BLaER1 treated with 17β-estradiol and CSF1 and Interleukin-3, amounts not matched to agents 10 nM and 100 nM (cell line): Measurements from ENCODE around the gene RNF167.

ENCODE experiments used
- H3K27ac ChIP-seq, 11 experiments: shearing (Covaris generic); formaldehyde crosslinking; 2 replicates each; pipeline ENCODE4 v1.8.1; 2022
- H3K27me3 ChIP-seq, 11 experiments: shearing (Covaris generic); formaldehyde crosslinking; 2 replicates each; pipeline ENCODE4 v1.8.1; 2022
- H3K36me3 ChIP-seq, 11 experiments: shearing (Covaris generic); formaldehyde crosslinking; 2 replicates each; pipeline ENCODE4 v1.8.1; 2022
- H3K4me1 ChIP-seq, 10 experiments: shearing (Covaris generic); formaldehyde crosslinking; 2 replicates each; pipeline ENCODE4 v1.8.1; 2022
- H3K4me2 ChIP-seq, 11 experiments: shearing (Covaris generic); formaldehyde crosslinking; 2 replicates each; pipeline ENCODE4 v1.8.1; 2022
- H3K4me3 ChIP-seq, 10 experiments: shearing (Covaris generic); formaldehyde crosslinking; 2 replicates each; pipeline ENCODE4 v1.8.1; 2022
- H3K9ac ChIP-seq, 11 experiments: shearing (Covaris generic); formaldehyde crosslinking; 2 replicates each; pipeline ENCODE4 v1.8.1; 2022
- H3K9me3 ChIP-seq, 11 experiments: shearing (Covaris generic); formaldehyde crosslinking; replicated peaks in 1 of 11; 2 replicates each; pipeline ENCODE4 v1.8.1; 2022
- H4K20me1 ChIP-seq, 11 experiments: shearing (Covaris generic); formaldehyde crosslinking; 2 replicates each; pipeline ENCODE4 v1.8.1; 2022
- Cebpa-rat ChIP-seq, 11 experiments: shearing (Covaris generic); IDR thresholded peaks; 2 replicates each; pipeline ENCODE4 v1.8.1; 2022

RNF167 gene

DNA sequence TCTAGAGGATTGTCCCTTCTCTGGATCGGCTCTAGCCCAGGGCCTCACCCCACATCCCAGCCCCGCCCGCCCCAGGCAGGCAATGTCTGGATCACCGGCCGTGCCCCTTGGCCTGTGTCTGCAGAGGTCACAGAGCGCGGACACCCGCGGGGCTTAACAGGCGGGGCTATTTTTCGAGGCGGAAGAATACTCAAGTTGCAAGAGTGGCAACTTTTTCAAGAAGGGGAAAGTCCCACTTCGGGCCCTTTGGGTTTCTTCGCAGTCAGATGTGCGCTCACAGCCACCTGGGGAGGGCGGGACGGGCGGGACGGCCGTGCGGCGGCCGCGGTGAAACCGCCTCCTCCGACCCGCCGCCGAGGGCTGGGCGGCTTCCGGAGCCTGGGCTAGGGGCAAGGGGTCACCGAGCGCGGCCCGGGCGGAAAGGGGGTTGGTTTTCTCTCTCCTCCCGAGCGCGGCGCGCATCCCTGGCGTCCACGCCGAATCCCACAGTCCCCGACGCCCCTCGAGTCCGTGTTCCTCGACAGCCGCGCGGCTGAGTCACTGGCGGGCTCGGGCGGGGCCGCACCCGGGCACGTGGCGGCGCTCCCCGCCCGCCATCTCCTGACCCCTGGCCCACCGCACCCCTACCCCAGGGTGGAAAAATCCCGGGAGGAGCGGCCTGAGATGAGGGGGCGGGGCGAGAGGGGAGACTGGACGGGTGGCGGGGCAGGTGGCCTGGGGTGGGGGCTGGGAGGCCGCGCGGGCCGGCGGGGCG lies 9.4 kb downstream of the RNF167 start:
- H4K20me1 ChIP-seq: peaks cover 27 to 38% (median 36%) of the 10 kb centered on the region in 11 experiments
- H3K36me3 ChIP-seq: peaks cover 26 to 34% (median 32%) of the 10 kb centered on the region in 11 experiments
- TF ChIP-seq Cebpa-rat (IDR thresholded peaks at IDR 0.05): no peak
- peak overlapping the region; percentile 79 to 100 (median 98) for H3K4me2 ChIP-seq
- peak overlapping the region; percentile 85 to 100 (median 99) for H3K9ac ChIP-seq
- H3K27ac ChIP-seq: peak overlapping the region; percentile 91 to 99 (median 98)
- no peaks in the 10 kb centered on the region for H3K9me3 ChIP-seq
- no peaks in the 10 kb centered on the region for H3K27me3 ChIP-seq
- H3K4me1 ChIP-seq: peaks cover 52 to 67% (median 63%) of the 10 kb centered on the region in 10 experiments
- H3K4me3 ChIP-seq: peak overlapping the region; percentile 85 to 100 (median 98)

DNA sequence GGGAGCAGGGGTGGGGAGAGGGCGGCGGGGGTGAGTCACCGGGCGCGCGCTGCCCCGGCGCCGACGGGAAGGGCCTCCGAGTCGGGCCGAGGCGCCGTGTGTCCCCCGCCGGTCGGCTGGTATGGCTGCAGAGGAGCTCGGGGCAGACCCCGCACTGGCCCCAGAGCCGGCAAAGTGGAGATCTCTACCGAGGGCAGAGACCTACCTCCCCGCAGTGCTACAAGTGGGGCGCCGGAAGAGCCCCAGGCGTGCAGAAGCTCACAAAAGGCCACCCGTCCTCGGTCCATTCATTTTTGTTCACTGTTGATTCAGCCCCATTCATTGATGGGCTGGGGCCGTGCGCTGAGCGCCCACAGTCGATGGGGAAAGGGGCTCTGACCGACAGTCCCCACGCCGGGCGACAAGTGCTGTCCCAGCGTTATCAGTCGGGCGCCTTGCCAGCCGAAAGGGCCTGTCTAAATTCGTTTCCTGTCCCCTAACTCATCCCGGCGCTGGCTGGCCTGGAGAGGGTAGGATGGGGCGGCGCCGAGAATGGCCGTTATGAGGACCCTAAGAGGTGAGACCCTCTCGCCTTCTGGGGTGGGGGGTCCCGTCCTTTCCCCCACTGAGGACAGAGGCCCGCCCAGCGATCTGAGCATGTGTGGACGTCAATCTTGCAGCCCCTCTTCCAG lies 10.1 kb downstream of the RNF167 start:
- Histone ChIP-seq H3K4me3 (peak overlapping the region; percentile 56 to 100 (median 97)), H3K4me2 (peak overlapping the region; percentile 92 to 100 (median 98)), H3K9me3 (no peaks in the 10 kb centered on the region), H4K20me1 (peaks cover 20 to 31% (median 29%) of the 10 kb centered on the region in 11 experiments), H3K9ac (peak overlapping the region; percentile 85 to 100 (median 99)), H3K27me3 (no peaks in the 10 kb centered on the region), H3K27ac (peak overlapping the region; percentile 91 to 99 (median 98)), H3K4me1 (peaks cover 46 to 60% (median 56%) of the 10 kb centered on the region in 10 experiments), H3K36me3 (peaks cover 19 to 31% (median 25%) of the 10 kb centered on the region in 11 experiments)
- TF ChIP-seq Cebpa-rat (IDR thresholded peaks at IDR 0.05): no peak

DNA sequence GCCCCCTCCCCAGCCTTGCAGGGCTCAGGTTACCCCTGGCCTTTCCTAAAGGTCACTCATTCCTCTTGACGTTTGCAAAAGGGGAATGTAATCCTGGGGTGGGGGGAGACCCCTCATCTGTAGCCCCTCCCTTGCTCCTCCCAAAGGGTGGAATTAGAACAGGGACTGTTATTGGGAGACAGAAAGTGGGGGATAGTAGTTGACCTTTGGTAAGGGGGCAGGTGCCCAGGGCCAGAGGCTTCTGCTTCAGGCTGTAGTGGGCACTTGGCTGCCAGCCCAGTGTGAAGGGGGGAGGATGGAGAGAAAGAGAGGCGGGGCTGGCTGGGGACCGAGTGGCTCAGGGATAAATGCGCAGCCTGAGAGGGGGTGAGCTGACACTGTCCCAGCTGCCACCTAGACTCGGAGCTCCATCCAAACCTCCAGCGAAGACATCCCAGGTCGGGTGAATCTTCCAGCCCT lies 10.7 kb downstream of the RNF167 start, which contains the start of gene ENO3:
ENO3 (plus strand) TSS at position 374 of the 459 bp plus-strand sequence. CDS start 711 bp downstream, outside the sequence.
- H3K4me1 ChIP-seq: peaks cover 41 to 54% (median 51%) of the 10 kb centered on the region in 10 experiments
- TF ChIP-seq Cebpa-rat (IDR thresholded peaks at IDR 0.05): no peak

DNA sequence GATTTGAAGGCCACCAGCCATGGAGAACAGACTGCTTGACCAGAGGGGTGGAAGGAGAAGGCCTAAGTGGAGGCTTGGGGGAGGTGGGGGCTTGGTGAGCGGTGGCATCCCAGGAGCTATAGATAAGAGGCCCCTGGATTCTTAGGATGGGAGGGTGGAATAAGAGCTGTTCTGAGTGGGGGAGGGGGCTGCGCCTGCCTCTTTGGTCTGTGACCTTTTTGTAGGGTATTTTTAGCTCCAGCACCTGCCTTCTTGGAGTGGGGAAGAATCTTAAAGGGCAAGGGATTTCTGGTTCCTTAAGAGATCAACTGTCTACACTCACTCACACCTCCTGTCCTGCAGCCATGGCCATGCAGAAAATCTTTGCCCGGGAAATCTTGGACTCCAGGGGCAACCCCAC lies 11.4 kb downstream of the RNF167 start:
- Histone ChIP-seq H4K20me1 (peaks cover 7 to 18% (median 16%) of the 10 kb centered on the region in 11 experiments), H3K27me3 (no peaks in the 10 kb centered on the region), H3K27ac (peak overlapping the region in 10 of 11 experiments; percentile 93 to 99 (median 98); a peak in 18 of 22 replicates), H3K4me2 (peak overlapping the region; percentile 92 to 100 (median 98)), H3K4me3 (peak overlapping the region in 9 of 10 experiments; percentile 56 to 100 (median 95); a peak in 17 of 20 replicates), H3K4me1 (peaks cover 39 to 48% (median 46%) of the 10 kb centered on the region in 10 experiments), H3K9ac (peak overlapping the region; percentile 85 to 100 (median 99); a peak in 20 of 22 replicates), H3K36me3 (peaks cover 7 to 22% (median 13%) of the 10 kb centered on the region in 11 experiments), H3K9me3 (no peaks in the 10 kb centered on the region)
- no peak for TF ChIP-seq Cebpa-rat (IDR thresholded peaks at IDR 0.05)

More for the DNA sequence above, 10.7 kb downstream of the RNF167 start, which contains the start of gene ENO3:
- peaks cover 14 to 28% (median 20%) of the 10 kb centered on the region in 11 experiments for H3K36me3 ChIP-seq
- no peaks in the 10 kb centered on the region for H3K9me3 ChIP-seq
- H3K4me2 ChIP-seq: peak within 1 kb of the TSS; percentile 92 to 100 (median 98)
- H3K27ac ChIP-seq: peak within 1 kb of the TSS; percentile 91 to 99 (median 98)
- peaks cover 14 to 25% (median 23%) of the 10 kb centered on the region in 11 experiments for H4K20me1 ChIP-seq
- H3K9ac ChIP-seq: peak within 1 kb of the TSS; percentile 85 to 100 (median 99)
- H3K4me3 ChIP-seq: peak within 1 kb of the TSS; percentile 56 to 100 (median 97)
- no peaks in the 10 kb centered on the region for H3K27me3 ChIP-seq

DNA sequence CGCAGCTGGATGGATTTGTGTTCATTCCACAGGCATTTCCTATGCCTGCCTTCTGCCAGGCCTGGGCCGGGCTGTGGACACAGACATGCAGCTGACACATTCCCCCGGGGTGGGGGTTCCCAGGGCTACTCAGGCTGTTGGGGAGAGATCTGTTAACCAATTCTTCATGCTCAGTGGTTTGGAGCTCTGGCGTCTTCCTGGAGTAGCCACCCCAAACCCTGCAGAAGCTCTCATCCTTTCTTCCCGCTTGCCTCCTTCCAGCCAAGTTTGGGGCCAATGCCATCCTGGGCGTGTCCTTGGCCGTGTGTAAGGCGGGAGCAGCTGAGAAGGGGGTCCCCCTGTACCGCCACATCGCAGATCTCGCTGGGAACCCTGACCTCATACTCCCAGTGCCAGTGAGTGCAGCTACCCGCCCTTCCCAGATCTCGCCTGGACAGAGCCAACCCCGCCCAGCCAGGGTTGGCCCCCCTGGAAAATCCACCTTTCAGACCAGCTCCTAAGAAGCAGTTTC lies 13.4 kb downstream of the RNF167 start:
- peak overlapping the region in 7 of 11 experiments; percentile 2 to 55 (median 20); a peak in 7 of 22 replicates for H3K27ac ChIP-seq
- no peaks in the 10 kb centered on the region for H3K27me3 ChIP-seq
- H3K9me3 ChIP-seq: no peaks in the 10 kb centered on the region
- H3K4me3 ChIP-seq: no peak overlapping the region
- peak overlapping the region; percentile 47 to 100 (median 75) for H3K4me2 ChIP-seq
- peak overlapping the region in 4 of 11 experiments; percentile 13 to 47 (median 24); a peak in 10 of 22 replicates for H3K9ac ChIP-seq
- peaks cover 41 to 65% (median 51%) of the 10 kb centered on the region in 10 experiments for H3K4me1 ChIP-seq
- TF ChIP-seq Cebpa-rat (IDR thresholded peaks at IDR 0.05): no peak
- no peaks in the 10 kb centered on the region for H4K20me1 ChIP-seq
- peaks cover 0 to 23% (median 13%) of the 10 kb centered on the region in 11 experiments; a peak in 14 of 22 replicates for H3K36me3 ChIP-seq

DNA sequence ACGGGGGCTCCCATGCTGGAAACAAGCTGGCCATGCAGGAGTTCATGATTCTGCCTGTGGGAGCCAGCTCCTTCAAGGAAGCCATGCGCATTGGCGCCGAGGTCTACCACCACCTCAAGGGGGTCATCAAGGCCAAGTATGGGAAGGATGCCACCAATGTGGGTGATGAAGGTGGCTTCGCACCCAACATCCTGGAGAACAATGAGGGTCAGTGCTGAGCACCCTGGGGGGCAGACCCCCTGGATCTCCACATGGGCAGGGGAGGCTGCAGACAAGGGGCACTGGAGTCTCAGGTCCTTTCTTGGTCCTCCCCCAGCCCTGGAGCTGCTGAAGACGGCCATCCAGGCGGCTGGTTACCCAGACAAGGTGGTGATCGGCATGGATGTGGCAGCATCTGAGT lies 15.0 kb downstream of the RNF167 start:
- Histone ChIP-seq H4K20me1 (no peaks in the 10 kb centered on the region), H3K9me3 (no peaks in the 10 kb centered on the region), H3K4me1 (peaks cover 43 to 80% (median 61%) of the 10 kb centered on the region in 10 experiments), H3K9ac (no peak overlapping the region), H3K4me2 (no peak overlapping the region), H3K36me3 (peaks cover 11 to 39% (median 26%) of the 10 kb centered on the region in 11 experiments), H3K4me3 (no peak overlapping the region), H3K27me3 (no peaks in the 10 kb centered on the region), H3K27ac (no peak overlapping the region)
- TF ChIP-seq Cebpa-rat (IDR thresholded peaks at IDR 0.05): no peak

DNA sequence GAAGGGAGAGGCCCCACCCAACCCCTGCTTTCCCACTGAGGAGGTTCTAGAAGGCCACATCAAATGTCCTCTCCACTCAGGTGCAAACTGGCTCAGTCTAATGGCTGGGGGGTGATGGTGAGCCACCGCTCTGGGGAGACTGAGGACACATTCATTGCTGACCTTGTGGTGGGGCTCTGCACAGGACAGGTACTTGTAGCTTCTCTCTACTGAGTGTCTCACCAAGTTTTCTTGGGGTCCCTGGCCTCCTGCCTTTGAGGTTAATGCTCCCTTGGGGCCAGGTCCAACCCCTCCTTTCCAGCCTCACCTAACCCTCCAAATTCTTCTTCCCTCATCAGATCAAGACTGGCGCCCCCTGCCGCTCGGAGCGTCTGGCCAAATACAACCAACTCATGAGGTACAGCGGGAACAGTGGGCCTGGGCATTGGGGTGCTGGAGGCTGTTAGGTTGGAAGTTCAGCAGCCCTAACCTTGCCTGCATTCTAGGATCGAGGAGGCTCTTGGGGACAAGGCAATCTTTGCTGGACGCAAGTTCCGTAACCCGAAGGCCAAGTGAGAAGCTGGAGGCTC lies 16.5 kb downstream of the RNF167 start:
- H3K27ac ChIP-seq: no peak overlapping the region
- peaks cover 19 to 47% (median 38%) of the 10 kb centered on the region in 11 experiments for H3K36me3 ChIP-seq
- H3K4me1 ChIP-seq: peaks cover 32 to 74% (median 57%) of the 10 kb centered on the region in 10 experiments
- TF ChIP-seq Cebpa-rat (IDR thresholded peaks at IDR 0.05): no peak
- peak overlapping the region in 2 of 11 experiments; percentile 6 to 21; a peak in 2 of 22 replicates for H3K4me2 ChIP-seq
- no peaks in the 10 kb centered on the region for H3K9me3 ChIP-seq
- H3K9ac ChIP-seq: no peak overlapping the region
- H3K4me3 ChIP-seq: no peak overlapping the region
- H3K27me3 ChIP-seq: no peaks in the 10 kb centered on the region
- H4K20me1 ChIP-seq: no peaks in the 10 kb centered on the region

DNA sequence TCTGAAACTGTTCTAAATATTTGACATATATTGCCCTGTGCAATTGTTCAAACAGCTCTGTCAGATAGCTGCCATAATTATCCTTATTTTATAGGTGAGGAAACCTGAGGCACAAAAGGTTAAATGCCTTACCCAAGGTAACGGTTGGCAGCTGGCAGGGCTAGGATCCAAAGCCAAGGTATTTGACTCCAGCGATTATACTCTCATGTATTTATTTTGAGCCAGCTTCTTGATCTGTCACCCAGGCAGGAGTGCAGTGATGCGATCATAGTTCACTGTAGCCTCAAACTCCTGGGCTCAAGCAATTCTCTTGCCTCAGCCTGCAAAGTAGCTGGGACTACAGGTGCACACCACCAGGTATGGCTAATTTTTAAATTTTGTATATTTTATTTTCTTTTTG lies 18.0 kb downstream of the RNF167 start:
- peaks cover 19 to 59% (median 42%) of the 10 kb centered on the region in 10 experiments for H3K4me1 ChIP-seq
- no peaks in the 10 kb centered on the region for H4K20me1 ChIP-seq
- H3K27me3 ChIP-seq: no peaks in the 10 kb centered on the region
- no peak for TF ChIP-seq Cebpa-rat (IDR thresholded peaks at IDR 0.05)
- peak overlapping the region in 3 of 11 experiments; percentile 21 to 23 (median 22); a peak in 3 of 22 replicates for H3K9ac ChIP-seq
- no peak overlapping the region for H3K27ac ChIP-seq
- H3K36me3 ChIP-seq: peaks cover 19 to 60% (median 50%) of the 10 kb centered on the region in 11 experiments
- H3K9me3 ChIP-seq: no peaks in the 10 kb centered on the region
- H3K4me2 ChIP-seq: peak overlapping the region in 5 of 11 experiments; percentile 37 to 61 (median 56); a peak in 11 of 22 replicates
- H3K4me3 ChIP-seq: no peak overlapping the region
